HepG2 (cell line): Measurements from ENCODE around the gene NKAIN4. TPM values are rescaled to one million over a fixed set of nuclear protein-coding genes. Genes with fewer than 3 reads are reported as not detected.

Experiments used
- CAMTA2 ChIP-seq: sonication (generic); formaldehyde crosslinking; IDR thresholded peaks from 2 replicates; pipeline ENCODE4 v1.4.0; 2020; ENCODE audit warnings: mild to moderate bottlenecking, missing genetic modification reagents, borderline replicate concordance
- CBX5 ChIP-seq: sonication (generic); formaldehyde crosslinking; IDR thresholded peaks from 2 replicates; pipeline ENCODE4 v1.4.0; 2020; ENCODE audit warnings: missing genetic modification reagents, borderline replicate concordance
- MBNL3 ChIP-seq: fragments of 250-450 bp; sonication (Bioruptor Pico); conservative IDR thresholded peaks from 2 replicates; pipeline ENCODE4 v1.8.0; 2022; ENCODE audit warnings: mild to moderate bottlenecking, inconsistent platforms
- MXI1 ChIP-seq: IDR thresholded peaks from 3 replicates; pipeline ENCODE4 v1.6.1; 2012; ENCODE audit warnings: low read depth, low read length, inconsistent platforms, borderline replicate concordance
- NFE2L1 ChIP-seq: sonication (generic); formaldehyde crosslinking; IDR thresholded peaks from 2 replicates; pipeline ENCODE4 v1.4.0; 2020; ENCODE audit warnings: missing genetic modification reagents, mild to moderate bottlenecking, borderline replicate concordance
- RAD21 ChIP-seq: fragments of 450-650 bp; formaldehyde crosslinking; IDR thresholded peaks from 2 replicates; pipeline ENCODE4 v1.5.0; 2020; ENCODE audit warnings: mild to moderate bottlenecking
- SMC3 ChIP-seq: IDR thresholded peaks from 2 replicates; pipeline ENCODE4 v1.6.1; 2011; ENCODE audit warnings: low read length, improper control_type of control experiment
- STAG1 ChIP-seq: sonication (generic); formaldehyde crosslinking; IDR thresholded peaks from 2 replicates; pipeline ENCODE4 v1.4.0; 2020; ENCODE audit warnings: missing genetic modification reagents
- XRCC5 ChIP-seq: fragments of 200-400 bp; formaldehyde crosslinking; optimal IDR thresholded peaks from 2 replicates; pipeline ENCODE3; 2017; ENCODE audit warnings: mild to moderate bottlenecking, low read length
- ZBTB20 ChIP-seq: sonication (generic); formaldehyde crosslinking; IDR thresholded peaks from 2 replicates; pipeline ENCODE4 v1.8.1; 2023; ENCODE audit warnings: missing genetic modification reagents, low read depth, mild to moderate bottlenecking, borderline replicate concordance
- ZNF446 ChIP-seq: sonication (generic); formaldehyde crosslinking; IDR thresholded peaks from 2 replicates; pipeline ENCODE4 v1.5.0; 2020; ENCODE audit warnings: mild to moderate bottlenecking, missing genetic modification reagents
- ZNF839 ChIP-seq: sonication (generic); formaldehyde crosslinking; IDR thresholded peaks from 2 replicates; pipeline ENCODE4 v1.4.0; 2020; ENCODE audit warnings: missing genetic modification reagents, mild to moderate bottlenecking, borderline replicate concordance
- polyA plus RNA-seq, 8 experiments: library from polyadenylated mRNA; depleted of rRNA in 3 of 8; stranded (reverse) in 7 of 8; unstranded in 1 of 8; fragments of >200 nt; fragmentation: Illumina TruSeq in 4 of 8; extraction: Trizol in 4 of 8; gene quantifications; 2 replicates each; pipeline versions ENCODE4 v1.2.1 to v1.2.3, GENCODE V29; 2011 to 2016; ENCODE audit warnings: low read depth in 4 of 8, missing spikeins in 1 of 8, mixed read lengths in 1 of 8; ENCODE audit not compliant: insufficient read depth in 1 of 8
- total RNA-seq, 5 experiments: library from RNA; depleted of rRNA; stranded (reverse); fragments of >200 nt; fragmentation: Illumina TruSeq; extraction: Trizol; gene quantifications; 2 replicates each; pipeline ENCODE4 v1.2.3, GENCODE V29; 2016; ENCODE audit warnings: low read depth in 1 of 5
- TF ChIP-seq, protein P1 (sequence below): fragments of 450-650 bp; IDR thresholded peaks from 2 replicates; pipeline ENCODE4 v1.6.1; 2017; ENCODE audit warnings: mild to moderate bottlenecking
- TF ChIP-seq, protein P2 (sequence below): sonication (generic); formaldehyde crosslinking; IDR thresholded peaks from 2 replicates; pipeline ENCODE4 v1.4.0; 2020; ENCODE audit warnings: missing genetic modification reagents, borderline replicate concordance
- TF ChIP-seq, protein P3 (sequence below): IDR thresholded peaks from 2 replicates; pipeline ENCODE4 v1.6.1; 2016
- TF ChIP-seq, protein P4 (sequence below): sonication (generic); formaldehyde crosslinking; IDR thresholded peaks from 2 replicates; pipeline ENCODE4 v1.5.1; 2020; ENCODE audit warnings: mild to moderate bottlenecking, missing genetic modification reagents, borderline replicate concordance
- TF ChIP-seq, protein P5 (sequence below): sonication (generic); formaldehyde crosslinking; conservative IDR thresholded peaks from 2 replicates; pipeline ENCODE4 v1.4.0; 2020; ENCODE audit warnings: missing genetic modification reagents

The NKAIN4 gene
- total and polyA plus RNA-seq, 2 of the 13 experiments (the other 11 are each of a cell fraction or from before 2014, with no cell fraction given): not detected

DNA sequence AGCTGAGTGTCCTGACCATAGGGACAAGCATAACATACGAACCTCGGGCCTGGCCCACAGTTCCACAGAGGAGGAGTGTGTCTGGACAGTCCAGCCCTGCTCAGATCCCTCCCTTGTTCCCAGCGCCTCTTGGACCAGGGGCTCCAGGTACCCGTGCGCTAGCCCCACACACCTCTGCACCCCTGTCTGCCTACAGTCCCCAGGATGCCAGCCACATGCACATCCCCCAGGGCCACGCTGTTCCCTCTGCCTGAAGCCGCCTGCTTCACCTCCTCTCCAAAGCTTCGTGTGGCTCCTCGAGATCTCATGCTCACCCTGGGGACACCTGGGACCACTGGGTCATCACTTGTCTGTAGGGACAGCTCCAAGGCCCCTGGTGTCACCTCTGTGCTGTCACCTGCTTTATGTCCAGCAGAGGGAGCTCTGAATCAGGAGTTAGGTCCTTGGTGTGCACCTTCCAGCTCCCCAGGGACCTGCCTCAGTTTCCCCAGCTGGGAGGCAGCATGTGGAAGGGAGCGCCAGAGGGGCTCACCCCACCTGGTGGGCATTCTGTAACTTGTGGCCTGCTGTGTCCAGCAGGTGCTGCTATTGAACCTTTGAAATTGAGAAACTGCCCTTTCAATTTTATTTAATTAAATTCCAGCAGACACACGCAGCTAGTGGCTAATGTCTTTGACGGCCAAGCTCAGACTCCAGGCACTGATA, 31.0 kb downstream of the NKAIN4 start (continued):
- TF ChIP-seq, protein P1, sequence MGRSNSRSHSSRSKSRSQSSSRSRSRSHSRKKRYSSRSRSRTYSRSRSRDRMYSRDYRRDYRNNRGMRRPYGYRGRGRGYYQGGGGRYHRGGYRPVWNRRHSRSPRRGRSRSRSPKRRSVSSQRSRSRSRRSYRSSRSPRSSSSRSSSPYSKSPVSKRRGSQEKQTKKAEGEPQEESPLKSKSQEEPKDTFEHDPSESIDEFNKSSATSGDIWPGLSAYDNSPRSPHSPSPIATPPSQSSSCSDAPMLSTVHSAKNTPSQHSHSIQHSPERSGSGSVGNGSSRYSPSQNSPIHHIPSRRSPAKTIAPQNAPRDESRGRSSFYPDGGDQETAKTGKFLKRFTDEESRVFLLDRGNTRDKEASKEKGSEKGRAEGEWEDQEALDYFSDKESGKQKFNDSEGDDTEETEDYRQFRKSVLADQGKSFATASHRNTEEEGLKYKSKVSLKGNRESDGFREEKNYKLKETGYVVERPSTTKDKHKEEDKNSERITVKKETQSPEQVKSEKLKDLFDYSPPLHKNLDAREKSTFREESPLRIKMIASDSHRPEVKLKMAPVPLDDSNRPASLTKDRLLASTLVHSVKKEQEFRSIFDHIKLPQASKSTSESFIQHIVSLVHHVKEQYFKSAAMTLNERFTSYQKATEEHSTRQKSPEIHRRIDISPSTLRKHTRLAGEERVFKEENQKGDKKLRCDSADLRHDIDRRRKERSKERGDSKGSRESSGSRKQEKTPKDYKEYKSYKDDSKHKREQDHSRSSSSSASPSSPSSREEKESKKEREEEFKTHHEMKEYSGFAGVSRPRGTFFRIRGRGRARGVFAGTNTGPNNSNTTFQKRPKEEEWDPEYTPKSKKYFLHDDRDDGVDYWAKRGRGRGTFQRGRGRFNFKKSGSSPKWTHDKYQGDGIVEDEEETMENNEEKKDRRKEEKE: no peak
- TF ChIP-seq ZNF839 (peak; percentile 32; the same call in 1 of the 2 replicates), CAMTA2 (CRISPR knock-in tag) (no peak), RAD21 (CRISPR knock-in tag) (peak; percentile 81), SMC3 (peak; percentile 49), NFE2L1 (CRISPR knock-in tag) (no peak), MXI1 (0 out of 3 replicates have a peak, but pooled peaks have one; percentile 9), MBNL3 (CRISPR knock-in tag) (no peak), STAG1 (CRISPR knock-in tag) (peak; percentile 84), ZNF446 (CRISPR knock-in tag) (no peak), ZBTB20 (CRISPR knock-in tag) (no peak), CBX5 (CRISPR knock-in tag) (peak; percentile 35; the same call in 1 of the 2 replicates), XRCC5 (peak; percentile 82)
- TF ChIP-seq, protein P2, sequence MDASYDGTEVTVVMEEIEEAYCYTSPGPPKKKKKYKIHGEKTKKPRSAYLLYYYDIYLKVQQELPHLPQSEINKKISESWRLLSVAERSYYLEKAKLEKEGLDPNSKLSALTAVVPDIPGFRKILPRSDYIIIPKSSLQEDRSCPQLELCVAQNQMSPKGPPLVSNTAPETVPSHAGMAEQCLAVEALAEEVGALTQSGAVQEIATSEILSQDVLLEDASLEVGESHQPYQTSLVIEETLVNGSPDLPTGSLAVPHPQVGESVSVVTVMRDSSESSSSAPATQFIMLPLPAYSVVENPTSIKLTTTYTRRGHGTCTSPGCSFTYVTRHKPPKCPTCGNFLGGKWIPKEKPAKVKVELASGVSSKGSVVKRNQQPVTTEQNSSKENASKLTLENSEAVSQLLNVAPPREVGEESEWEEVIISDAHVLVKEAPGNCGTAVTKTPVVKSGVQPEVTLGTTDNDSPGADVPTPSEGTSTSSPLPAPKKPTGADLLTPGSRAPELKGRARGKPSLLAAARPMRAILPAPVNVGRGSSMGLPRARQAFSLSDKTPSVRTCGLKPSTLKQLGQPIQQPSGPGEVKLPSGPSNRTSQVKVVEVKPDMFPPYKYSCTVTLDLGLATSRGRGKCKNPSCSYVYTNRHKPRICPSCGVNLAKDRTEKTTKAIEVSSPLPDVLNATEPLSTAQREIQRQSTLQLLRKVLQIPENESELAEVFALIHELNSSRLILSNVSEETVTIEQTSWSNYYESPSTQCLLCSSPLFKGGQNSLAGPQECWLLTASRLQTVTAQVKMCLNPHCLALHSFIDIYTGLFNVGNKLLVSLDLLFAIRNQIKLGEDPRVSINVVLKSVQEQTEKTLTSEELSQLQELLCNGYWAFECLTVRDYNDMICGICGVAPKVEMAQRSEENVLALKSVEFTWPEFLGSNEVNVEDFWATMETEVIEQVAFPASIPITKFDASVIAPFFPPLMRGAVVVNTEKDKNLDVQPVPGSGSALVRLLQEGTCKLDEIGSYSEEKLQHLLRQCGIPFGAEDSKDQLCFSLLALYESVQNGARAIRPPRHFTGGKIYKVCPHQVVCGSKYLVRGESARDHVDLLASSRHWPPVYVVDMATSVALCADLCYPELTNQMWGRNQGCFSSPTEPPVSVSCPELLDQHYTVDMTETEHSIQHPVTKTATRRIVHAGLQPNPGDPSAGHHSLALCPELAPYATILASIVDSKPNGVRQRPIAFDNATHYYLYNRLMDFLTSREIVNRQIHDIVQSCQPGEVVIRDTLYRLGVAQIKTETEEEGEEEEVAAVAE (CRISPR knock-in tag): 0 out of 2 replicates have a peak, but pooled peaks have one; percentile 29
- TF ChIP-seq, protein P3, sequence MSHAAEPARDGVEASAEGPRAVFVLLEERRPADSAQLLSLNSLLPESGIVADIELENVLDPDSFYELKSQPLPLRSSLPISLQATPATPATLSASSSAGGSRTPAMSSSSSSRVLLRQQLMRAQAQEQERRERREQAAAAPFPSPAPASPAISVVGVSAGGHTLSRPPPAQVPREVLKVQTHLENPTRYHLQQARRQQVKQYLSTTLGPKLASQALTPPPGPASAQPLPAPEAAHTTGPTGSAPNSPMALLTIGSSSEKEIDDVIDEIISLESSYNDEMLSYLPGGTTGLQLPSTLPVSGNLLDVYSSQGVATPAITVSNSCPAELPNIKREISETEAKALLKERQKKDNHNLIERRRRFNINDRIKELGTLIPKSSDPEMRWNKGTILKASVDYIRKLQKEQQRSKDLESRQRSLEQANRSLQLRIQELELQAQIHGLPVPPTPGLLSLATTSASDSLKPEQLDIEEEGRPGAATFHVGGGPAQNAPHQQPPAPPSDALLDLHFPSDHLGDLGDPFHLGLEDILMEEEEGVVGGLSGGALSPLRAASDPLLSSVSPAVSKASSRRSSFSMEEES (CRISPR knock-in tag): 0 out of 2 replicates have a peak, but pooled peaks have one; percentile 39
- TF ChIP-seq, protein P4, sequence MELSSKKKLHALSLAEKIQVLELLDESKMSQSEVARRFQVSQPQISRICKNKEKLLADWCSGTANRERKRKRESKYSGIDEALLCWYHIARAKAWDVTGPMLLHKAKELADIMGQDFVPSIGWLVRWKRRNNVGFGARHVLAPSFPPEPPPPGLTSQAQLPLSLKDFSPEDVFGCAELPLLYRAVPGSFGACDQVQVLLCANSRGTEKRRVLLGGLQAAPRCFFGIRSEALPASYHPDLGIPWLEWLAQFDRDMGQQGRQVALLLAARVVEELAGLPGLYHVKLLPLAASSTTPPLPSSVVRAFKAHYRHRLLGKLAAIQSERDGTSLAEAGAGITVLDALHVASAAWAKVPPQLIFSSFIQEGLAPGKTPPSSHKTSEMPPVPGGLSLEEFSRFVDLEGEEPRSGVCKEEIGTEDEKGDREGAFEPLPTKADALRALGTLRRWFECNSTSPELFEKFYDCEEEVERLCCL (CRISPR knock-in tag): no peak
- TF ChIP-seq, protein P5, sequence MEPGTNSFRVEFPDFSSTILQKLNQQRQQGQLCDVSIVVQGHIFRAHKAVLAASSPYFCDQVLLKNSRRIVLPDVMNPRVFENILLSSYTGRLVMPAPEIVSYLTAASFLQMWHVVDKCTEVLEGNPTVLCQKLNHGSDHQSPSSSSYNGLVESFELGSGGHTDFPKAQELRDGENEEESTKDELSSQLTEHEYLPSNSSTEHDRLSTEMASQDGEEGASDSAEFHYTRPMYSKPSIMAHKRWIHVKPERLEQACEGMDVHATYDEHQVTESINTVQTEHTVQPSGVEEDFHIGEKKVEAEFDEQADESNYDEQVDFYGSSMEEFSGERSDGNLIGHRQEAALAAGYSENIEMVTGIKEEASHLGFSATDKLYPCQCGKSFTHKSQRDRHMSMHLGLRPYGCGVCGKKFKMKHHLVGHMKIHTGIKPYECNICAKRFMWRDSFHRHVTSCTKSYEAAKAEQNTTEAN (CRISPR knock-in tag): no peak
